Trophoblast cell (in vitro differentiated cells and primary cell): ENCODE measurements around the gene CEP85.

Experiments
- DNase-seq, 2 donors: peaks; one replicate each; pipeline ENCODE4 v3.0.0-alpha.2; 2016
- H2AFZ ChIP-seq: 2 replicates; pipeline ENCODE4 v1.6.1; 2013; ENCODE audit warnings: low read length, moderate library complexity, mild to moderate bottlenecking; ENCODE audit not compliant: insufficient read depth, poor library complexity
- H2AK5ac ChIP-seq: 2 replicates; pipeline ENCODE4 v1.6.1; 2013; ENCODE audit warnings: mild to moderate bottlenecking, low read length
- H2BK120ac ChIP-seq: 2 replicates; pipeline ENCODE4 v1.6.1; 2013; ENCODE audit warnings: low read length, mild to moderate bottlenecking, moderate library complexity; ENCODE audit not compliant: insufficient read depth, poor library complexity
- H2BK12ac ChIP-seq: 2 replicates; pipeline ENCODE4 v1.6.1; 2013; ENCODE audit warnings: mild to moderate bottlenecking, low read length, moderate library complexity
- H2BK5ac ChIP-seq: 2 replicates; pipeline ENCODE4 v1.6.1; 2013; ENCODE audit warnings: low read length, low read depth, moderate library complexity, mild to moderate bottlenecking; ENCODE audit not compliant: poor library complexity
- H3K14ac ChIP-seq: 2 replicates; pipeline ENCODE4 v1.6.1; 2013; ENCODE audit warnings: mild to moderate bottlenecking, low read length
- H3K18ac ChIP-seq: 2 replicates; pipeline ENCODE4 v1.6.1; 2013; ENCODE audit warnings: mild to moderate bottlenecking, low read length
- H3K23ac ChIP-seq: 2 replicates; pipeline ENCODE4 v1.6.1; 2013; ENCODE audit warnings: low read length
- H3K27ac ChIP-seq: 2 replicates; pipeline ENCODE4 v1.5.1; 2013; ENCODE audit warnings: low read depth, mild to moderate bottlenecking, inconsistent platforms, low read length, moderate library complexity
- H3K27me3 ChIP-seq: 2 replicates; pipeline ENCODE4 v1.6.1; 2013; ENCODE audit warnings: inconsistent platforms, mild to moderate bottlenecking, low read length, moderate library complexity; ENCODE audit not compliant: insufficient read depth
- H3K36me3 ChIP-seq, 2 experiments: 1 replicate in 1 of 2; 2 replicates in 1 of 2; pipeline ENCODE4 v1.6.1; 2013; ENCODE audit warnings: low read length in 2 of 2, mild to moderate bottlenecking in 2 of 2, moderate library complexity in 1 of 2; ENCODE audit not compliant: insufficient read depth in 2 of 2, control insufficient read depth in 1 of 2
- H3K4ac ChIP-seq: 2 replicates; pipeline ENCODE4 v1.6.1; 2013; ENCODE audit warnings: low read depth, mild to moderate bottlenecking, low read length, moderate library complexity
- H3K4me1 ChIP-seq, 2 experiments: 1 replicate in 1 of 2; 2 replicates in 1 of 2; pipeline ENCODE4 v1.6.1; 2013; ENCODE audit warnings: low read length in 2 of 2, mild to moderate bottlenecking in 2 of 2, moderate library complexity in 1 of 2; ENCODE audit not compliant: insufficient read depth in 2 of 2, control insufficient read depth in 1 of 2
- H3K4me2 ChIP-seq: 2 replicates; pipeline ENCODE4 v1.6.1; 2013; ENCODE audit warnings: inconsistent platforms, mild to moderate bottlenecking, low read length, moderate library complexity
- H3K4me3 ChIP-seq: 2 replicates; pipeline ENCODE4 v1.5.1; 2013; ENCODE audit warnings: mild to moderate bottlenecking, low read depth, low read length, inconsistent platforms
- H3K79me1 ChIP-seq: one replicate; pipeline ENCODE4 v1.6.1; 2013; ENCODE audit warnings: low read length
- H3K79me2 ChIP-seq: 2 replicates; pipeline ENCODE4 v1.6.1; 2013; ENCODE audit warnings: low read length, mild to moderate bottlenecking; ENCODE audit not compliant: control insufficient read depth, insufficient read depth, poor library complexity
- H3K9ac ChIP-seq: 2 replicates; pipeline ENCODE4 v1.6.1; 2013; ENCODE audit warnings: mild to moderate bottlenecking, low read length
- H3K9me3 ChIP-seq: 2 replicates; pipeline ENCODE4 v1.6.1; 2013; ENCODE audit warnings: low read depth, mild to moderate bottlenecking, control low read depth, inconsistent platforms, low read length; ENCODE audit not compliant: insufficient read depth
- H4K12ac ChIP-seq: 2 replicates; pipeline ENCODE4 v1.6.1; 2013; ENCODE audit warnings: low read depth, mild to moderate bottlenecking, low read length, moderate library complexity
- H4K8ac ChIP-seq: 2 replicates; pipeline ENCODE4 v1.6.1; 2013; ENCODE audit warnings: low read depth, mild to moderate bottlenecking, low read length, moderate library complexity
- H4K91ac ChIP-seq: one replicate; pipeline ENCODE4 v1.6.1; 2013; ENCODE audit warnings: low read depth, mild to moderate bottlenecking, low read length, moderate library complexity
- WGBS: extraction: QIAGEN DNeasy Blood & Tissue Kit; methylation state at CpG from one replicate; pipeline ENCODE4 v1.1.7; 2013; ENCODE audit warnings: missing lambda C conversion rate; ENCODE audit not compliant: insufficient read length, insufficient coverage; ENCODE audit errors: extremely low coverage; 5-methylcytosine and 5-hydroxymethylcytosine counted together

Gene CEP85

GRCh38 chr1:26257222-26257621 lies 23.2 kb downstream of the CEP85 start:
- Histone ChIP-seq H3K27me3 (no peaks in the 10 kb centered on the region), H3K4me1 (peaks cover 0 to 1% of the 10 kb centered on the region in 2 experiments), H3K9ac (no peak overlapping the region), H4K12ac (no peak overlapping the region), H3K4me3 (no peak overlapping the region), H3K23ac (no peak overlapping the region), H3K4me2 (no peak overlapping the region), H2AK5ac (no peak overlapping the region), H3K9me3 (no peaks in the 10 kb centered on the region), H4K91ac (no peak overlapping the region), H3K79me2 (no peaks in the 10 kb centered on the region), H3K79me1 (no peaks in the 10 kb centered on the region), H3K4ac (no peak overlapping the region), H3K27ac (no peak overlapping the region), H3K14ac (no peak overlapping the region), H2BK12ac (no peak overlapping the region), H2BK120ac (no peak overlapping the region), H3K18ac (no peak overlapping the region), H2BK5ac (no peak overlapping the region), H3K36me3 (peaks cover 26 to 30% of the 10 kb centered on the region in 2 experiments), H4K8ac (no peak overlapping the region), H2AFZ (no peak overlapping the region)
- WGBS = no CpG with 5 or more reads among the region's 2 CpGs
- no peak for DNase-seq

GRCh38 chr1:26259005-26259404 lies 25.0 kb downstream of the CEP85 start:
- Histone ChIP-seq H3K23ac (no peak overlapping the region), H3K27me3 (no peaks in the 10 kb centered on the region), H2BK12ac (no peak overlapping the region), H2AFZ (no peak overlapping the region), H3K36me3 (peaks cover 28 to 40% of the 10 kb centered on the region in 2 experiments), H3K9ac (no peak overlapping the region), H2AK5ac (no peak overlapping the region), H3K4me1 (peaks cover 0 to 1% of the 10 kb centered on the region in 2 experiments), H3K4me3 (no peak overlapping the region), H3K79me1 (no peaks in the 10 kb centered on the region), H3K4me2 (no peak overlapping the region), H3K9me3 (no peaks in the 10 kb centered on the region), H4K8ac (no peak overlapping the region), H3K79me2 (no peaks in the 10 kb centered on the region), H2BK5ac (no peak overlapping the region), H4K91ac (no peak overlapping the region), H3K18ac (no peak overlapping the region), H3K4ac (no peak overlapping the region), H3K14ac (no peak overlapping the region), H4K12ac (no peak overlapping the region), H2BK120ac (no peak overlapping the region), H3K27ac (no peak overlapping the region)
- no CpG with 5 or more reads among the region's 2 CpGs for WGBS
- no peak for DNase-seq

GRCh38 chr1:26259578-26259977 lies 25.6 kb downstream of the CEP85 start:
- no peak overlapping the region for H4K8ac ChIP-seq
- H2BK120ac ChIP-seq = no peak overlapping the region
- WGBS = no CpG with 5 or more reads among the region's 5 CpGs
- H4K91ac ChIP-seq = no peak overlapping the region
- H3K79me2 ChIP-seq = no peaks in the 10 kb centered on the region
- H3K36me3 ChIP-seq = peaks cover 28 to 40% of the 10 kb centered on the region in 2 experiments
- no peaks in the 10 kb centered on the region for H3K79me1 ChIP-seq
- no peak overlapping the region for H3K27ac ChIP-seq
- H2AK5ac ChIP-seq = no peak overlapping the region
- no peaks in the 10 kb centered on the region for H3K9me3 ChIP-seq
- H2BK12ac ChIP-seq = no peak overlapping the region
- peaks cover 0 to 1% of the 10 kb centered on the region in 2 experiments for H3K4me1 ChIP-seq
- no peak overlapping the region for H3K4me2 ChIP-seq
- H3K4me3 ChIP-seq = no peak overlapping the region
- no peak overlapping the region for H4K12ac ChIP-seq
- no peak overlapping the region for H3K14ac ChIP-seq
- no peak overlapping the region for H3K18ac ChIP-seq
- no peak overlapping the region for H3K4ac ChIP-seq
- no peak overlapping the region for H2BK5ac ChIP-seq
- no peak for DNase-seq
- no peaks in the 10 kb centered on the region for H3K27me3 ChIP-seq
- no peak overlapping the region for H3K9ac ChIP-seq
- no peak overlapping the region for H3K23ac ChIP-seq
- no peak overlapping the region for H2AFZ ChIP-seq

- no peak overlapping the region for H4K12ac ChIP-seq
Measured at GRCh38 chr1:26263212-26263611, 29.2 kb downstream of the CEP85 start.

More at GRCh38 chr1:26263212-26263611, 29.2 kb downstream of the CEP85 start:
- Histone ChIP-seq H3K4me3 (no peak overlapping the region), H3K4me2 (no peak overlapping the region), H4K91ac (no peak overlapping the region), H3K9ac (peak overlapping the region; percentile 21), H3K36me3 (peaks cover 16 to 22% of the 10 kb centered on the region in 2 experiments), H3K27ac (no peak overlapping the region), H2BK12ac (no peak overlapping the region), H3K23ac (no peak overlapping the region), H3K14ac (no peak overlapping the region), H2AFZ (no peak overlapping the region), H3K18ac (no peak overlapping the region), H2AK5ac (no peak overlapping the region), H3K79me2 (no peaks in the 10 kb centered on the region), H2BK5ac (no peak overlapping the region), H3K27me3 (no peaks in the 10 kb centered on the region), H3K4me1 (no peaks in the 10 kb centered on the region), H4K8ac (no peak overlapping the region), H2BK120ac (no peak overlapping the region), H3K4ac (no peak overlapping the region), H3K79me1 (no peaks in the 10 kb centered on the region), H3K9me3 (peaks cover 1% of the 10 kb centered on the region)
- no CpG with 5 or more reads among the region's 5 CpGs for WGBS
- no peak for DNase-seq
